Activated CD4-positive, alpha-beta T cell treated with anti-CD3 and anti-CD28 coated beads for 36 hours (primary cell): Measurements from ENCODE around the gene SCNN1B. TPM values are rescaled to one million over a fixed set of nuclear protein-coding genes. Genes with fewer than 3 reads are reported as not detected.
"Not testable (repeated sequence)": the region's sequence is repeated elsewhere in the genome, so short reads cannot be mapped to it uniquely, and the experiment has no call there.

Source experiments
- ATAC-seq: fragments of 200-7000 bp; cut with Tn5 transposase; one replicate; pipeline ENCODE4 v1.10.0; 2021; ENCODE audit warnings: mild to moderate bottlenecking, moderate library complexity
- CTCF ChIA-PET: fragments of 350-600 bp; sonication (Branson Sonifier 250); formaldehyde crosslinking; loops from one replicate; lab custom pipeline; 2021; ENCODE audit warnings: antibody characterized with exemption; lab: Charles Lee
- POLR2A ChIA-PET: fragments of 350-600 bp; sonication (Branson Sonifier 250); formaldehyde crosslinking; loops from one replicate; lab custom pipeline; 2021; ENCODE audit warnings: antibody characterized with exemption, inconsistent platforms; lab: Charles Lee
- DNase-seq: peaks from one replicate; pipeline ENCODE4 v3.0.0-alpha.2; 2020
- H3K27ac Mint-ChIP-seq: one replicate; pipeline ENCODE4 v1.8.0; 2021; ENCODE audit warnings: mixed read lengths
- H3K27me3 Mint-ChIP-seq: one replicate; pipeline ENCODE4 v1.8.0; 2021; ENCODE audit warnings: mixed read lengths
- H3K36me3 Mint-ChIP-seq: one replicate; pipeline ENCODE4 v1.8.0; 2021; ENCODE audit warnings: low read depth, mixed read lengths
- H3K4me1 Mint-ChIP-seq: one replicate; pipeline ENCODE4 v1.8.0; 2021; ENCODE audit warnings: mixed read lengths
- H3K4me3 Mint-ChIP-seq: one replicate; pipeline ENCODE4 v1.8.0; 2021; ENCODE audit warnings: mild to moderate bottlenecking, moderate library complexity, mixed read lengths
- H3K9me3 Mint-ChIP-seq: one replicate; pipeline ENCODE4 v1.8.0; 2021; ENCODE audit warnings: low read depth, mixed read lengths
- intact Hi-C, 2 experiments: fragments of 100-400 bp; cut with DNase I in 1 of 2; cut with micrococcal nuclease in 1 of 2; formaldehyde crosslinking; loops; one replicate each; pipeline versions ENCODE4 v1.14.2 to v1.15.1; 2022 to 2024; cut with DNase I, micrococcal nuclease
- total RNA-seq, 2 experiments: library from RNA; stranded (reverse); gene quantifications; one replicate each; pipeline ENCODE4 v1.2.3, GENCODE V29; 2021

SCNN1B gene
- not detected for total RNA-seq

GRCh38 chr16:23302045-23302956, at the start of gene SCNN1B:
Gene SCNN1B, plus strand, starts transcription at chr16:23302302. Its CDS starts 46,298 bp downstream, at chr16:23348600.
- DNase-seq: peak; percentile 28
- intact Hi-C loops: no loop called here
- no peak within 1 kb of the TSS for H3K4me3 Mint-ChIP-seq
- H3K27ac Mint-ChIP-seq: no peak within 1 kb of the TSS
- H3K36me3 Mint-ChIP-seq: no peaks in the 10 kb centered on the region
- H3K9me3 Mint-ChIP-seq: no peaks in the 10 kb centered on the region
- CTCF ChIA-PET: interaction anchor here (0.6 kb wide), 1 partner anchor 902 kb away, joined by 3 read pairs; no protein-coding TSS in a partner anchor
- POLR2A ChIA-PET: interaction anchor here (0.6 kb wide), 1 partner anchor 80 kb away, joined by 3 read pairs; no protein-coding TSS in a partner anchor
- no peak for ATAC-seq
- H3K4me1 Mint-ChIP-seq: no peaks in the 10 kb centered on the region
- H3K27me3 Mint-ChIP-seq: peaks cover 33% of the 10 kb centered on the region

DNA sequence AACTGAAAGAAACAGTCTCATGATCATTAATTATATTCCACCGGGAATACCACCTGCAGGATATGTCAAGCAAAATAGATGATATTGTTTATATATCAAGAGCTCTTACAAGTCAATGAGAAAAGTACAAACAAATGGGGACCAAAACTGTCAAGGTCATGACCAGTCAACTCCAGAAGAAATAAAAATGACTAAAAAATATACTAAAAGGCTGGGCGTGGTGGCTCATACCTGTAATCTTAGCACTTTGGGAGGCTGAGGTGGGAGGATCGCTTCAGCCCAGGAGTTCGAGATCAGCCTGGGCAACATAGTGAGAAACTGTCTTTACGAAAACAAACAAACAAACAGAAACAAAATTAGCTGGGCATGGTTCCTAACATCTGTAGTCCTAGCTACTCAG, 49.8 kb upstream of the SCNN1B start:
- no peak overlapping the region for H3K27ac Mint-ChIP-seq
- no peaks in the 10 kb centered on the region for H3K36me3 Mint-ChIP-seq
- POLR2A ChIA-PET: no interaction called here
- H3K9me3 Mint-ChIP-seq: no peaks in the 10 kb centered on the region
- CTCF ChIA-PET: interaction anchor here (0.5 to 1.0 kb wide), 3 partner anchors 18 to 1589 kb away, joined by 3 read pairs; partner anchors contain the start of gene OTOA
- DNase-seq: peak; percentile 45
- no peak overlapping the region for H3K4me3 Mint-ChIP-seq
- intact Hi-C loops: no loop called here
- H3K27me3 Mint-ChIP-seq: peaks cover 2% of the 10 kb centered on the region
- no peaks in the 10 kb centered on the region for H3K4me1 Mint-ChIP-seq
- peak; percentile 40 for ATAC-seq

- ATAC-seq, H3K4me1 Mint-ChIP-seq, H3K27me3 Mint-ChIP-seq, intact Hi-C loops, H3K9me3 Mint-ChIP-seq, CTCF ChIA-PET, DNase-seq, POLR2A ChIA-PET, H3K36me3 Mint-ChIP-seq, H3K4me3 Mint-ChIP-seq, H3K27ac Mint-ChIP-seq: not testable (repeated sequence)
Observed at GRCh38 chr16:23253650-23254049, 48.5 kb upstream of the SCNN1B start.

DNA sequence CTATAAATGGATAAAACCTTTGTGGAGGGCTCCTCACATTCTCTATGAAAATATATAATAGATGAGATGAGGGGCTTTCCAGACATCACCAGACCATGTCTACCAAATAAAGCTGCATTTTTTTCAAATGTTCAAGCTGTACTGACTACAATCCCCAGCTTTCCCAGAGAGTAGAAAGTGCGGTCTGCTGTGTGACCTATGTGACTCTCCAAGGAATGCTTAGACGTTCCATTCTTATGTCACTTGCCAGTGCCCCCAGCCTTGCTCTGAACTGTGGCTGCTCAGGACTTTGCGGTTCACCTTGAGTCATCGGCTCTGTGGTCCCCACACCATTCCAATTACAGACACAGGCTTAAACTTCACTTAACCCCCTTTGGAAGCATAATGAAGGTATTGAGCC, 47.8 kb upstream of the SCNN1B start:
- POLR2A ChIA-PET: no interaction called here
- DNase-seq: peak; percentile 24
- no peaks in the 10 kb centered on the region for H3K36me3 Mint-ChIP-seq
- ATAC-seq: peak; percentile 72
- H3K4me3 Mint-ChIP-seq: no peak overlapping the region
- intact Hi-C loops: no loop called here
- H3K9me3 Mint-ChIP-seq: no peaks in the 10 kb centered on the region
- H3K27me3 Mint-ChIP-seq: peaks cover 5% of the 10 kb centered on the region
- no peak overlapping the region for H3K27ac Mint-ChIP-seq
- CTCF ChIA-PET: interaction anchor here (0.6 kb wide), 1 partner anchor 210 kb away, joined by 3 read pairs; no protein-coding TSS in a partner anchor
- no peaks in the 10 kb centered on the region for H3K4me1 Mint-ChIP-seq

- DNase-seq: peak; percentile 11
- no peaks in the 10 kb centered on the region for H3K9me3 Mint-ChIP-seq
- intact Hi-C loops: no loop called here
Observed at GRCh38 chr16:23255000-23255399, 47.1 kb upstream of the SCNN1B start.

GRCh38 chr16:23256440-23256839, 45.7 kb upstream of the SCNN1B start:
- DNase-seq (no peak), ATAC-seq (no peak)
- ChIA-PET POLR2A (no interaction called here), CTCF (interaction anchor here (0.6 kb wide), 1 partner anchor 91 kb away, joined by 3 read pairs; no protein-coding TSS in a partner anchor)
- Mint-ChIP-seq H3K9me3 (no peaks in the 10 kb centered on the region), H3K27me3 (peaks cover 5% of the 10 kb centered on the region), H3K36me3 (no peaks in the 10 kb centered on the region), H3K4me1 (no peaks in the 10 kb centered on the region), H3K4me3 (no peak overlapping the region), H3K27ac (no peak overlapping the region)
- intact Hi-C loops: no loop called here

More at GRCh38 chr16:23255000-23255399, 47.1 kb upstream of the SCNN1B start:
- peak; percentile 21 for ATAC-seq
- ChIA-PET CTCF (no interaction called here), POLR2A (no interaction called here)
- H3K27ac Mint-ChIP-seq: no peak overlapping the region
- no peaks in the 10 kb centered on the region for H3K36me3 Mint-ChIP-seq
- H3K4me1 Mint-ChIP-seq: no peaks in the 10 kb centered on the region
- H3K27me3 Mint-ChIP-seq: peaks cover 5% of the 10 kb centered on the region
- no peak overlapping the region for H3K4me3 Mint-ChIP-seq

- intact Hi-C loops: no loop called here
- Mint-ChIP-seq H3K4me1 (no peaks in the 10 kb centered on the region), H3K27me3 (peaks cover 3% of the 10 kb centered on the region), H3K36me3 (no peaks in the 10 kb centered on the region), H3K27ac (no peak overlapping the region), H3K9me3 (no peaks in the 10 kb centered on the region), H3K4me3 (no peak overlapping the region)
- no peak for ATAC-seq
- no peak for DNase-seq
- CTCF ChIA-PET: no interaction called here
- POLR2A ChIA-PET: no interaction called here
Observed at GRCh38 chr16:23257682-23258081, 44.4 kb upstream of the SCNN1B start.

- peaks cover 7% of the 10 kb centered on the region for H3K27me3 Mint-ChIP-seq
- H3K4me3 Mint-ChIP-seq: no peak overlapping the region
- ChIA-PET POLR2A (interaction anchor here (0.6 kb wide), 1 partner anchor 184 kb away, joined by 6 read pairs; no protein-coding TSS in a partner anchor), CTCF (no interaction called here)
- intact Hi-C loops: no loop called here
- H3K4me1 Mint-ChIP-seq: no peaks in the 10 kb centered on the region
- DNase-seq: no peak
- no peak for ATAC-seq
- no peaks in the 10 kb centered on the region for H3K9me3 Mint-ChIP-seq
- no peak overlapping the region for H3K27ac Mint-ChIP-seq
- H3K36me3 Mint-ChIP-seq: no peaks in the 10 kb centered on the region
Observed at GRCh38 chr16:23258919-23259237, 43.2 kb upstream of the SCNN1B start.

- ChIA-PET CTCF (no interaction called here), POLR2A (no interaction called here)
- DNase-seq (no peak), ATAC-seq (no peak)
- Mint-ChIP-seq H3K9me3 (peaks cover 8% of the 10 kb centered on the region), H3K4me1 (no peaks in the 10 kb centered on the region), H3K27me3 (peaks cover 13% of the 10 kb centered on the region), H3K36me3 (no peaks in the 10 kb centered on the region), H3K27ac (no peak overlapping the region), H3K4me3 (no peak overlapping the region)
- intact Hi-C loops: no loop called here
Observed at GRCh38 chr16:23267647-23268046, 34.5 kb upstream of the SCNN1B start.

- ChIA-PET CTCF (no interaction called here), POLR2A (no interaction called here)
- peaks cover 8% of the 10 kb centered on the region for H3K9me3 Mint-ChIP-seq
Observed at GRCh38 chr16:23268561-23268960, 33.5 kb upstream of the SCNN1B start.

GRCh38 chr16:23269248-23269953, 32.7 kb upstream of the SCNN1B start:
- ChIA-PET CTCF (interaction anchor here (0.9 kb wide), 1 partner anchor 114 kb away, joined by 3 read pairs; no protein-coding TSS in a partner anchor), POLR2A (no interaction called here)
- intact Hi-C loops: no loop called here
- Mint-ChIP-seq H3K27ac (no peak overlapping the region), H3K4me3 (no peak overlapping the region), H3K9me3 (peaks cover 8% of the 10 kb centered on the region), H3K4me1 (no peaks in the 10 kb centered on the region), H3K27me3 (peaks cover 10% of the 10 kb centered on the region), H3K36me3 (no peaks in the 10 kb centered on the region)
- DNase-seq: no peak
- no peak for ATAC-seq

More at GRCh38 chr16:23268561-23268960, 33.5 kb upstream of the SCNN1B start:
- intact Hi-C loops: no loop called here
- ATAC-seq (no peak), DNase-seq (no peak)
- Mint-ChIP-seq H3K27me3 (peaks cover 9% of the 10 kb centered on the region), H3K4me3 (no peak overlapping the region), H3K36me3 (no peaks in the 10 kb centered on the region), H3K27ac (no peak overlapping the region), H3K4me1 (no peaks in the 10 kb centered on the region)
